Pancreas (tissue), 10 donors: Measurements from ENCODE around the gene OR14K1. TPM values are rescaled to one million over a fixed set of nuclear protein-coding genes. Genes with fewer than 3 reads are reported as not detected.
"Not testable (repeated sequence)": the region's sequence is repeated elsewhere in the genome, so short reads cannot be mapped to it uniquely, and the experiment has no call there.

Source experiments
- ATAC-seq, 4 donors: fragments of 200-7000 bp; cut with Tn5 transposase; one replicate each; pipeline versions ENCODE4 v1.8.0 to v1.9.1; 2020; ENCODE audit warnings: mild to moderate bottlenecking in 4 of 4, moderate library complexity in 4 of 4
- DNase-seq, 6 donors: peaks; one replicate each; pipeline ENCODE4 v3.0.0-alpha.2; 2020
- FAIRE-seq: peaks from 2 replicates; lab custom pipeline; 2012; peaks lifted over from hg19 to GRCh38; lab: Jason Lieb, UNC
- H3K27ac ChIP-seq, 4 donors: fragments of 200-600 bp; sonication (generic); 1 replicate in 3 of 4; 2 replicates in 1 of 4; pipeline versions ENCODE4 v1.5.0 to v1.8.0; 2020
- H3K27me3 ChIP-seq, 4 donors: fragments of 200-600 bp; one replicate each; pipeline ENCODE4 v1.8.0; 2021
- H3K36me3 ChIP-seq, 3 donors: fragments of 200-600 bp; sonication (generic) in 1 of 3; one replicate each; pipeline versions ENCODE4 v1.5.0 to v1.8.0; 2020 to 2021
- H3K4me1 ChIP-seq, 3 donors: fragments of 200-600 bp; one replicate each; pipeline ENCODE4 v1.8.0; 2021
- H3K4me3 ChIP-seq, 4 donors: fragments of 200-600 bp; sonication (generic) in 2 of 4; one replicate each; pipeline versions ENCODE4 v1.5.0 to v1.8.0; 2020 to 2021
- H3K9me3 ChIP-seq, 4 donors: fragments of 200-600 bp; one replicate each; pipeline ENCODE4 v1.8.0; 2021
- WGBS, 2 donors: extraction: QIAGEN DNeasy Blood & Tissue Kit; methylation state at CpG; one replicate each; pipeline ENCODE4 v1.1.7; 2013; 5-methylcytosine and 5-hydroxymethylcytosine counted together
- intact Hi-C, 3 donors: fragments of 100-400 bp; cut with DNase I; formaldehyde crosslinking; loops; one replicate each; pipeline versions ENCODE4 v1.11.1 to v1.14.2; 2022
- polyA plus RNA-seq, 2 donors: library from polyadenylated mRNA; stranded (reverse); fragments of 200-250 nt; gene quantifications; one replicate each; pipeline ENCODE4 v1.2.3, GENCODE V29; 2013
- total RNA-seq, 6 donors: library from RNA; stranded (reverse); fragmentation: NEBNext Ultra II Directional in 4 of 6; extraction: Animal tissue kit (Norgen Biotek cat#: 25700) in 4 of 6; gene quantifications; one replicate each; pipeline versions ENCODE4 v1.2.1 to v1.2.4, GENCODE V29; 2021 to 2023
- TF ChIP-seq, protein P1 (sequence below), 4 donors: fragments of 200-600 bp; sonication (generic) in 3 of 4; IDR thresholded peaks; one replicate each; pipeline versions ENCODE4 v1.5.0 to v1.8.0; 2021; ENCODE audit warnings: antibody characterized with exemption in 4 of 4
- donor health status: healthy with polysubstance abuse.
- donor health status: DM: no; HTN: no; CAD: no; lungs with moderate emphysema.
- donor health status: DM: no; HTN: no; CAD: no.
- donor health status: control.
- donor health status: control.
- donor health status: Bipolar disorder and iron deficiency.
- donor health status: DM: yes; HTN: yes; CAD: no.
- donor health status: DM: no; HTN: no; CAD: no.
- donor health status: DM: no; HTN: no; CAD: no.
- donor health status: DM: yes; HTN: yes; CAD: no.

OR14K1 gene
- total and polyA plus RNA-seq, 8 donors = 0.28 TPM; not detected in 7

GRCh38 chr1:247721222-247721621, 17.2 kb upstream of the OR14K1 start:
- no peak overlapping the region for H3K4me3 ChIP-seq
- WGBS, 2 donors = 76 to 84% methylated on average over 4 of the region's 4 CpGs
- H3K27ac ChIP-seq = no peak overlapping the region
- intact Hi-C loops = no loop called here
- DNase-seq (no peak), FAIRE-seq (no peak), ATAC-seq (no peak)
- no peaks in the 10 kb centered on the region for H3K4me1 ChIP-seq
- H3K27me3 ChIP-seq = no peaks in the 10 kb centered on the region
- TF ChIP-seq, protein P1, sequence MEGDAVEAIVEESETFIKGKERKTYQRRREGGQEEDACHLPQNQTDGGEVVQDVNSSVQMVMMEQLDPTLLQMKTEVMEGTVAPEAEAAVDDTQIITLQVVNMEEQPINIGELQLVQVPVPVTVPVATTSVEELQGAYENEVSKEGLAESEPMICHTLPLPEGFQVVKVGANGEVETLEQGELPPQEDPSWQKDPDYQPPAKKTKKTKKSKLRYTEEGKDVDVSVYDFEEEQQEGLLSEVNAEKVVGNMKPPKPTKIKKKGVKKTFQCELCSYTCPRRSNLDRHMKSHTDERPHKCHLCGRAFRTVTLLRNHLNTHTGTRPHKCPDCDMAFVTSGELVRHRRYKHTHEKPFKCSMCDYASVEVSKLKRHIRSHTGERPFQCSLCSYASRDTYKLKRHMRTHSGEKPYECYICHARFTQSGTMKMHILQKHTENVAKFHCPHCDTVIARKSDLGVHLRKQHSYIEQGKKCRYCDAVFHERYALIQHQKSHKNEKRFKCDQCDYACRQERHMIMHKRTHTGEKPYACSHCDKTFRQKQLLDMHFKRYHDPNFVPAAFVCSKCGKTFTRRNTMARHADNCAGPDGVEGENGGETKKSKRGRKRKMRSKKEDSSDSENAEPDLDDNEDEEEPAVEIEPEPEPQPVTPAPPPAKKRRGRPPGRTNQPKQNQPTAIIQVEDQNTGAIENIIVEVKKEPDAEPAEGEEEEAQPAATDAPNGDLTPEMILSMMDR (IDR thresholded peaks at IDR 0.05) = no peak
- no peaks in the 10 kb centered on the region for H3K9me3 ChIP-seq
- H3K36me3 ChIP-seq = no peaks in the 10 kb centered on the region

- intact Hi-C loops = no loop called here
- FAIRE-seq (no peak), DNase-seq (no peak), ATAC-seq (no peak)
- H3K27ac ChIP-seq = no peak overlapping the region
- no peaks in the 10 kb centered on the region for H3K36me3 ChIP-seq
- H3K4me1 ChIP-seq = no peaks in the 10 kb centered on the region
- TF ChIP-seq, protein P1 (IDR thresholded peaks at IDR 0.05) = no peak
- H3K27me3 ChIP-seq = no peaks in the 10 kb centered on the region
- 62 to 86% methylated on average over 2 of the region's 2 CpGs for WGBS, 2 donors
- H3K4me3 ChIP-seq = no peak overlapping the region
- H3K9me3 ChIP-seq = no peaks in the 10 kb centered on the region
These were observed 2.3 kb downstream of the OR14K1 start for GRCh38 chr1:247740721-247741120.

- FAIRE-seq (no peak), ATAC-seq (no peak), DNase-seq (no peak)
- 48 to 62% methylated on average over 5 of the region's 5 CpGs for WGBS, 2 donors
- TF ChIP-seq, protein P1 (IDR thresholded peaks at IDR 0.05) = no peak
- H3K4me3 ChIP-seq = no peak overlapping the region
- no peak overlapping the region for H3K27ac ChIP-seq
- intact Hi-C loops = no loop called here
- no peaks in the 10 kb centered on the region for H3K27me3 ChIP-seq
- no peaks in the 10 kb centered on the region for H3K36me3 ChIP-seq
- no peaks in the 10 kb centered on the region for H3K4me1 ChIP-seq
- no peaks in the 10 kb centered on the region for H3K9me3 ChIP-seq
These were observed 3.3 kb downstream of the OR14K1 start for GRCh38 chr1:247741756-247742155.

GRCh38 chr1:247742215-247742760, 3.9 kb downstream of the OR14K1 start:
- intact Hi-C loops, ATAC-seq, DNase-seq: not testable (repeated sequence)

DNA sequence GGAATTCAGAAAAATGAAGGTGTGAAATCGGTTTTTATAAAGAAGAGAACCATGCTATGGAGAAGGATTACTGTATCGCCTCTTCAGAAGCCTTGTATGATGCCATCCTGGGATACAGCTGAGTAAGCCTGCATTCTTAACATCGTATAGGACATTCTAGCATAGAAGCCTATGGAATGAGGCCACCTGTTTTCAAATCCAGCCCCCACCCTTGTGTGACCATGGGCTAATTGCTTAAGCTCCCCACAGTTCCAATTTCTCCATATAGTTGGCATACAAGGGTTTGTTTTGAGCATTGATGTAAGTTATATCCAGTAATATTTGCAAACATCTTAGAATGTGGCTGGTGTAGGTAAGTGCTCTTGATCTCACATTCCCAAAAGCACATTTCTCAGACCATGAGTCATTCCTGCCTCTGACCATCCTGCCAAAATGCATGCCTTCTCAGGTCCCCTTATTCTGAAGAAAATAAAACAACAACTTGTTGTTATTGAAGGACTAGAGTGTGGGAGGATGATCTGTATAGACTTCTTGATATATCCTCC, 8.0 kb downstream of the OR14K1 start:
- FAIRE-seq (no peak), DNase-seq (no peak), ATAC-seq (no peak)
- TF ChIP-seq, protein P1 (IDR thresholded peaks at IDR 0.05) = no peak
- 48 to 51% methylated on average over 3 of the region's 3 CpGs for WGBS, 2 donors
- H3K27ac ChIP-seq = no peak overlapping the region
- H3K36me3 ChIP-seq = no peaks in the 10 kb centered on the region
- no peaks in the 10 kb centered on the region for H3K9me3 ChIP-seq
- H3K4me1 ChIP-seq = no peaks in the 10 kb centered on the region
- H3K4me3 ChIP-seq = no peak overlapping the region
- intact Hi-C loops = no loop called here
- H3K27me3 ChIP-seq = no peaks in the 10 kb centered on the region

More at GRCh38 chr1:247742215-247742760, 3.9 kb downstream of the OR14K1 start:
- not testable (repeated sequence) for H3K9me3 ChIP-seq, H3K27ac ChIP-seq, FAIRE-seq, H3K27me3 ChIP-seq, H3K4me3 ChIP-seq, H3K36me3 ChIP-seq, H3K4me1 ChIP-seq
- WGBS, 2 donors = 39 to 54% methylated on average over 3 of the region's 3 CpGs
